K562 treated with DMSO at 1 percent for 4 hours (cell line): ENCODE results near the gene UBE2QL1. TPM values are rescaled to one million over a fixed set of nuclear protein-coding genes. Genes with fewer than 3 reads are reported as not detected.

Source experiments
- total RNA-seq: library from RNA; unstranded; fragments of 300-600 nt; gene quantifications from 2 replicates; pipeline ENCODE4 v1.2.3, GENCODE V29; 2022; ENCODE audit not compliant: insufficient read depth

The UBE2QL1 gene, protein sequence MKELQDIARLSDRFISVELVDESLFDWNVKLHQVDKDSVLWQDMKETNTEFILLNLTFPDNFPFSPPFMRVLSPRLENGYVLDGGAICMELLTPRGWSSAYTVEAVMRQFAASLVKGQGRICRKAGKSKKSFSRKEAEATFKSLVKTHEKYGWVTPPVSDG
- total RNA-seq = not detected in 2 replicates

DNA sequence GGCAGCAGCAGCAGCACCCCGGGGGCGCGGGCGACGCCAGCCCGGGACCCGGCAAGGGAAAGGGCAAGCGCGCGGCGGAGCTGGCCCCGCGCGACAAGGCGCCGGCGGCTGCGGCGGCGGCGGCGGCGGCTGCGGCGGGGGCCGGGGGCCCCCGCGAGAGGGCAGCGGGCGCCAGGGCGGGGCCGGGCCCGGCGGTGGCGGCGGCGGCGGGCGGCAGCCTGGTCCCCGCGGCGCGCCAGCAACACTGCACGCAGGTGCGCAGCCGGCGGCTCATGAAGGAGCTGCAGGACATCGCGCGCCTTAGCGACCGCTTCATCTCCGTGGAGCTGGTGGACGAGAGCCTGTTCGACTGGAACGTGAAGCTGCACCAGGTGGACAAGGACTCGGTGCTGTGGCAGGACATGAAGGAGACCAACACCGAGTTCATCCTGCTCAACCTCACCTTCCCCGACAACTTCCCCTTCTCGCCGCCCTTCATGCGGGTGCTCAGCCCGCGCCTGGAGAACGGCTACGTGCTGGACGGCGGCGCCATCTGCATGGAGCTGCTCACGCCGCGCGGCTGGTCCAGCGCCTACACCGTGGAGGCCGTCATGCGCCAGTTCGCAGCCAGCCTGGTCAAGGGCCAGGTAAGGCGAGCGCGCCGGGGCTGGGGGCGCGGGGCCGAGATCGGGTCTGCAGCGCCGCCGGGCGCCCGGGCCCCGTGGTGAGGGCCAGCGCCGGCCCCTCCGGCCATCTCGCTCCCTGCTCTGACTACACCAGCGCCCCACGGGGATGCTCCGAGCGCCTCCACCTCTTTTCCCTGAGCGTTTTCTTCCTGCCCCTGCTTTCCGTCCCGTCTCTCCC lies at the start of gene UBE2QL1:
UBE2QL1 (plus strand) TSS at position 238 of the 843 bp plus-strand sequence; CDS start at position 273, 35 bp downstream.

Other genes starting within 250 kb of the UBE2QL1 start
- 47.0 and 52.4 TPM in 2 replicates for gene MED10, start 70.3 kb upstream of the UBE2QL1 start, total RNA-seq
- gene NSUN2, start 184.2 kb downstream of the UBE2QL1 start, total RNA-seq = 56.4 TPM in 2 replicates
- gene SRD5A1, start 184.6 kb downstream of the UBE2QL1 start, total RNA-seq = 4.3 and 22.9 TPM in 2 replicates